ENCODE measurements around the gene DISC1.
"Not testable (repeated sequence)": the region's sequence is repeated elsewhere in the genome, so short reads cannot be mapped to it uniquely, and the experiment has no call there.

The DISC1 gene

GRCh38 chr1:231899046-231899445 lies 272.5 kb downstream of the DISC1 start:
- no peak for DNase-seq
- Mint-ChIP-seq H3K36me3 (ENCODE audit: low read depth) (peaks cover 6% of the 10 kb centered on the region), H3K9me3 (peaks cover 7% of the 10 kb centered on the region), H3K27me3 (ENCODE audit: low read depth, poor library complexity) (no peaks in the 10 kb centered on the region), H3K27ac (no peak overlapping the region), H3K4me3 (no peak overlapping the region), H3K4me1 (no peaks in the 10 kb centered on the region)
- TF ChIP-seq, protein P1, sequence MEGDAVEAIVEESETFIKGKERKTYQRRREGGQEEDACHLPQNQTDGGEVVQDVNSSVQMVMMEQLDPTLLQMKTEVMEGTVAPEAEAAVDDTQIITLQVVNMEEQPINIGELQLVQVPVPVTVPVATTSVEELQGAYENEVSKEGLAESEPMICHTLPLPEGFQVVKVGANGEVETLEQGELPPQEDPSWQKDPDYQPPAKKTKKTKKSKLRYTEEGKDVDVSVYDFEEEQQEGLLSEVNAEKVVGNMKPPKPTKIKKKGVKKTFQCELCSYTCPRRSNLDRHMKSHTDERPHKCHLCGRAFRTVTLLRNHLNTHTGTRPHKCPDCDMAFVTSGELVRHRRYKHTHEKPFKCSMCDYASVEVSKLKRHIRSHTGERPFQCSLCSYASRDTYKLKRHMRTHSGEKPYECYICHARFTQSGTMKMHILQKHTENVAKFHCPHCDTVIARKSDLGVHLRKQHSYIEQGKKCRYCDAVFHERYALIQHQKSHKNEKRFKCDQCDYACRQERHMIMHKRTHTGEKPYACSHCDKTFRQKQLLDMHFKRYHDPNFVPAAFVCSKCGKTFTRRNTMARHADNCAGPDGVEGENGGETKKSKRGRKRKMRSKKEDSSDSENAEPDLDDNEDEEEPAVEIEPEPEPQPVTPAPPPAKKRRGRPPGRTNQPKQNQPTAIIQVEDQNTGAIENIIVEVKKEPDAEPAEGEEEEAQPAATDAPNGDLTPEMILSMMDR (IDR thresholded peaks at IDR 0.05): no peak

GRCh38 chr1:231899713-231900435 lies 273.3 kb downstream of the DISC1 start:
- Mint-ChIP-seq H3K4me1 (no peaks in the 10 kb centered on the region), H3K36me3 (ENCODE audit: low read depth) (peaks cover 15% of the 10 kb centered on the region), H3K9me3 (peaks cover 15% of the 10 kb centered on the region), H3K4me3 (no peak overlapping the region), H3K27ac (no peak overlapping the region), H3K27me3 (ENCODE audit: low read depth, poor library complexity) (peaks cover 3% of the 10 kb centered on the region)
- DNase-seq: no peak
- TF ChIP-seq, protein P1 (IDR thresholded peaks at IDR 0.05): no peak

GRCh38 chr1:231903586-231904081 lies 277.0 kb downstream of the DISC1 start:
- peaks cover 21% of the 10 kb centered on the region for H3K36me3 Mint-ChIP-seq (ENCODE audit: low read depth)
- peaks cover 8% of the 10 kb centered on the region for H3K27me3 Mint-ChIP-seq (ENCODE audit: low read depth, poor library complexity)
- H3K27ac Mint-ChIP-seq: peak overlapping the region; percentile 50
- TF ChIP-seq, protein P1 (IDR thresholded peaks at IDR 0.05): no peak
- peaks cover 24% of the 10 kb centered on the region for H3K9me3 Mint-ChIP-seq
- no peak overlapping the region for H3K4me3 Mint-ChIP-seq
- H3K4me1 Mint-ChIP-seq: no peaks in the 10 kb centered on the region
- DNase-seq: no peak

GRCh38 chr1:231907310-231907709 lies 280.7 kb downstream of the DISC1 start:
- peaks cover 33% of the 10 kb centered on the region for H3K9me3 Mint-ChIP-seq
- not testable (repeated sequence) for DNase-seq, H3K27ac Mint-ChIP-seq, H3K4me3 Mint-ChIP-seq, H3K4me1 Mint-ChIP-seq
- peaks cover 12% of the 10 kb centered on the region for H3K27me3 Mint-ChIP-seq (ENCODE audit: low read depth, poor library complexity)
- H3K36me3 Mint-ChIP-seq (ENCODE audit: low read depth): peaks cover 27% of the 10 kb centered on the region

DNA sequence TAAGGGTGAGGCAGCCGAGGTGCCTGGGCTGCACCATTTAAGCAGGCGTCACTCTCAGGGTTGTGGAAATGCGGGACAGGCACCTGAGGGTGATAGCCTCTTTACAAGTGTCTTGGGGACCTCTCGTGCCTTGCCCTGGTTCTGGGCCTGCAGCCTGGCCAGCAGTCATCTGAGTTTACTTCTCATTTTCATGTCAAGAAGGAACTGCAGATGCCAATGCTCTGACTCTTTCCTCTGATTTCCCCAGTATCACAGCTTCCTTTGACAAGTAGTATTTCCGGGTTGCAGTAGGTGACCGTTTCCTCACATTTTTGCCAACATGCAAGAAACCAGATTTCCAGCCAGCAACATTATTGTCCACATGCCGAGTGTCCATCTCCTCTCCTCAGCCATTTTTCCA lies 286.9 kb downstream of the DISC1 start:
- Mint-ChIP-seq H3K36me3 (ENCODE audit: low read depth) (peaks cover 10% of the 10 kb centered on the region), H3K4me1 (peaks cover 2% of the 10 kb centered on the region)
- TF ChIP-seq, protein P1 (IDR thresholded peaks at IDR 0.05): no peak

DNA sequence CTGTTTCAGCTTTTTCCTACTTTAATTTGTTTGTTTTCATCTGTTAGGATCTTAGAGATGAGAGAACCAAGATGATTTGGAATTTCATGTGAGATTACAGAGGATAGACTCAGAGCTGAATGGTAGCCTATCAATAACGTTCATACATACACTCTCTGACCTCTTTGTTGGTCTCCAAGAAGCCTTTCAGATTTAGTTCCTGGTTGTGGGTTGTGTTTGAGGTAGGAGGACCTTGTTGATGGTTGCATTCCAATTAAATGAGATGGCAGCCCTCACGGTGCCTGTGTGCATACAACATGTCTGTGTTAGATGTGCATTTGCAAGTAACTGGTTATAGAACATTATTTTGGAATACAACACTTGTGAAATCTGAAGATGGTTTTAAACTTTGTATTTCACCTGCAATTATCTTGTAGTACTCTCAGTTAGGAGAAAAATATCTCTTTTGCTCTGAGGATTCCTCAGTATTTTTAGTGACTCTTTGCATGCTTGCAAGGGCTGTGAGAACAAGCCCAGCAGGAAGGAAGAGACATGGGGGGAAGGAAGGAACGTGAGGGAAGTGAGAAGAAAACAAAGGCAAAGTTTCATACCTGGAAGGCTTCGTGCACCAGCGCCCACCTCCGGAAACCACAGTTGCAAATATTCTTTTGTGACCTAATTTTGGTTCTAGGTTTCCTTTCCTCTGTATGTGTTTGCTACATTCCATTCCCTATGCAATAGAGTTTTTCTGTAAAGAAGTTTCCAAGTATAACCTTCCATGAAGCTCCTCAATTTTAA lies 291.8 kb downstream of the DISC1 start:
- no peak overlapping the region for H3K4me3 Mint-ChIP-seq
- H3K4me1 Mint-ChIP-seq: peaks cover 23% of the 10 kb centered on the region
- no peaks in the 10 kb centered on the region for H3K27me3 Mint-ChIP-seq (ENCODE audit: low read depth, poor library complexity)
- H3K27ac Mint-ChIP-seq: peak overlapping the region; percentile 10
- TF ChIP-seq, protein P1 (IDR thresholded peaks at IDR 0.05): no peak
- no peaks in the 10 kb centered on the region for H3K9me3 Mint-ChIP-seq
- no peaks in the 10 kb centered on the region for H3K36me3 Mint-ChIP-seq (ENCODE audit: low read depth)
- no peak for DNase-seq

More for the DNA sequence above, 286.9 kb downstream of the DISC1 start:
- H3K27me3 Mint-ChIP-seq (ENCODE audit: low read depth, poor library complexity): peaks cover 4% of the 10 kb centered on the region
- H3K27ac Mint-ChIP-seq: no peak overlapping the region
- H3K4me3 Mint-ChIP-seq: no peak overlapping the region
- DNase-seq: no peak
- peaks cover 14% of the 10 kb centered on the region for H3K9me3 Mint-ChIP-seq
